ENCODE results near the gene SLC25A47.

DNA sequence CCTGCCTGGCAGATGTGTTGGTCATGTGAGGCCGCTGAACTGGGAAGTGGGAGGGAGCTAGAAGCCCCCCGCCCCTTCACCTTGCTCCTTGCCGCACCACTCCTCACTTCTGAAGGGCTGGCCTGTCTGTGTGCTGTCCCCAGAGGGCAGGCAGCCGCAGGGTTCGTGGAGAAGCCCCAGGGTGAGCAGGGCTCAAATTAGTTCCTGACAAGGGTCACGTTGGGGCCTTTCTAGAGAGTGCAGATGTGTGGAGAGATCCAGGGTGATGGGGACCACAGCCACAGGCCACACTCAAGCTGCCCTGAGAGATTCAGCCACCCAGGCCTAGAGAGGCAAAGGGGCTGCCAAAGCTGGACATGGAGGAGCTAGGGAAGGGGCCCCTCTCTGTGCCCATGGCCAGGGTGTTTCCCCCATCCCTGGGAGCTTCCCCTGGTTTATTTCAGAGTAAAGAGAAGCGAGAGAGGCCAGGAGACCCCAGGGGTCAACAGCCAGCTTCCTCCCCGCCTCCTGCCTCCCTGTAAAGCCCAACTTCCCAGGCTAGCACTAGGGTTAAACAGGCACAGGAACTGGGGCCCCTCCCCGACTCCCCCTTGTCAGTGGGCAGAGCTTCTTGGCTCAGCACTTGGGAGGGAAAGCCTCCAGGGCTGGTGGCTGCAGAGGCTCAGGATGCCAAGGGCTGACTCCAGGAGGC, 33.1 kb upstream of the SLC25A47 start:
- TF ChIP-seq, protein P1, sequence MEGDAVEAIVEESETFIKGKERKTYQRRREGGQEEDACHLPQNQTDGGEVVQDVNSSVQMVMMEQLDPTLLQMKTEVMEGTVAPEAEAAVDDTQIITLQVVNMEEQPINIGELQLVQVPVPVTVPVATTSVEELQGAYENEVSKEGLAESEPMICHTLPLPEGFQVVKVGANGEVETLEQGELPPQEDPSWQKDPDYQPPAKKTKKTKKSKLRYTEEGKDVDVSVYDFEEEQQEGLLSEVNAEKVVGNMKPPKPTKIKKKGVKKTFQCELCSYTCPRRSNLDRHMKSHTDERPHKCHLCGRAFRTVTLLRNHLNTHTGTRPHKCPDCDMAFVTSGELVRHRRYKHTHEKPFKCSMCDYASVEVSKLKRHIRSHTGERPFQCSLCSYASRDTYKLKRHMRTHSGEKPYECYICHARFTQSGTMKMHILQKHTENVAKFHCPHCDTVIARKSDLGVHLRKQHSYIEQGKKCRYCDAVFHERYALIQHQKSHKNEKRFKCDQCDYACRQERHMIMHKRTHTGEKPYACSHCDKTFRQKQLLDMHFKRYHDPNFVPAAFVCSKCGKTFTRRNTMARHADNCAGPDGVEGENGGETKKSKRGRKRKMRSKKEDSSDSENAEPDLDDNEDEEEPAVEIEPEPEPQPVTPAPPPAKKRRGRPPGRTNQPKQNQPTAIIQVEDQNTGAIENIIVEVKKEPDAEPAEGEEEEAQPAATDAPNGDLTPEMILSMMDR (IDR thresholded peaks at IDR 0.05): no peak
- TF ChIP-seq POLR2AphosphoS5 (IDR thresholded peaks at IDR 0.05): no peak
- no peak for TF ChIP-seq POLR2A (IDR thresholded peaks at IDR 0.05)

Data from breast epithelium (tissue), 3 donors.